Stimulated activated CD4-positive, alpha-beta T cell treated with anti-CD3 and anti-CD28 coated beads, Interleukin-2, amount 100 ng/mL, for 48 hours (primary cell): Measurements from ENCODE around the gene AKT3.
"Not testable (repeated sequence)": the region's sequence is repeated elsewhere in the genome, so short reads cannot be mapped to it uniquely, and the experiment has no call there.

ENCODE experiments used
- DNase-seq, 2 donors: peaks; one replicate each; pipeline ENCODE4 v3.0.0-alpha.2; 2020

AKT3 gene

GRCh38 chr1:243594455-243594854 is 255.6 kb downstream of the AKT3 start:
- no peak for DNase-seq

GRCh38 chr1:243589286-243589685 is 260.8 kb downstream of the AKT3 start:
- not testable (repeated sequence) for DNase-seq

- no peak for DNase-seq
These were observed 262.1 kb downstream of the AKT3 start for GRCh38 chr1:243587823-243588560.

- DNase-seq = no peak
These were observed 262.8 kb downstream of the AKT3 start for GRCh38 chr1:243587285-243587684.

GRCh38 chr1:243585982-243586381 is 264.1 kb downstream of the AKT3 start:
- no peak for DNase-seq

- no peak for DNase-seq
These were observed 267.7 kb downstream of the AKT3 start for GRCh38 chr1:243582326-243582725.

- DNase-seq = no peak
These were observed 269.1 kb downstream of the AKT3 start for GRCh38 chr1:243580984-243581383.

GRCh38 chr1:243580072-243580471 is 270.0 kb downstream of the AKT3 start:
- DNase-seq = no peak

- no peak for DNase-seq
These were observed 275.0 kb downstream of the AKT3 start for GRCh38 chr1:243575070-243575469.

- DNase-seq = no peak
These were observed 277.1 kb downstream of the AKT3 start for GRCh38 chr1:243572940-243573339.

- no peak for DNase-seq
These were observed 281.2 kb downstream of the AKT3 start for GRCh38 chr1:243568793-243569192.

GRCh38 chr1:243564814-243565213 is 285.2 kb downstream of the AKT3 start:
- DNase-seq = no peak

GRCh38 chr1:243563732-243564131 is 286.3 kb downstream of the AKT3 start:
- DNase-seq = no peak

- no peak for DNase-seq
These were observed 287.6 kb downstream of the AKT3 start for GRCh38 chr1:243562473-243562872.

GRCh38 chr1:243561588-243562319 is 288.3 kb downstream of the AKT3 start:
- DNase-seq = no peak

GRCh38 chr1:243559575-243560162 is 290.4 kb downstream of the AKT3 start:
- no peak for DNase-seq

- no peak for DNase-seq
These were observed 291.5 kb downstream of the AKT3 start for GRCh38 chr1:243558576-243558975.

- no peak for DNase-seq
These were observed 292.2 kb downstream of the AKT3 start for GRCh38 chr1:243557866-243558265.

GRCh38 chr1:243554686-243555085 is 295.4 kb downstream of the AKT3 start:
- DNase-seq = no peak

GRCh38 chr1:243553090-243553489 is 297.0 kb downstream of the AKT3 start:
- no peak for DNase-seq

GRCh38 chr1:243550276-243550675 is 299.8 kb downstream of the AKT3 start:
- no peak for DNase-seq

GRCh38 chr1:243549791-243550190 is 300.3 kb downstream of the AKT3 start:
- no peak for DNase-seq

GRCh38 chr1:243549108-243549507 is 300.9 kb downstream of the AKT3 start:
- no peak for DNase-seq

GRCh38 chr1:243548516-243548915 is 301.5 kb downstream of the AKT3 start:
- DNase-seq = no peak
